ENCODE measurements around the gene FOXP1.

FOXP1 gene

DNA sequence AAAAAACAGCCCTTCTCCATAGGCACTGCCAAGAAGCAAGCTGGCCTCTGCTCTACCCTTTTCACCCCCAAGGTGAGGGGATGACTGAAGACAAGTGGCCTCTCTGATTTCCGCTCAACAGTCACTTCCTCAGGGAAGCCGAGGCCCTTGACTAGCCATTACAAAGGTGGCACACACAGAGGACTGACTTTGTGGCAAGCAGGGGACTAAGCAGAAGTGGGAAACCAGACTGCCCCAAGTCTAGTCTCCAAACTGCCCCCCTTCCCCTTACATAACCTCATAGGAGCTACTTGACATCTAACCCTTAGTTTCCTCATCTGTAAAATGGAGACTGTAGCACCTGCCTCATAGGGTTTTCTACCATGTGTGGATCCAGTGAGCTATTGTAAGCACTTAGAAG, 118.9 kb downstream of the FOXP1 start:
- Histone ChIP-seq H3K4me1 (ENCODE audit: control insufficient read depth, insufficient read depth, low read length, unreplicated experiment) (peaks cover 13% of the 10 kb centered on the region), H3K27ac (ENCODE audit: low read depth, low read length) (no peak overlapping the region), H2AFZ (ENCODE audit: low read length, unreplicated experiment) (no peak overlapping the region), H3K27me3 (ENCODE audit: insufficient read depth, low read length) (no peaks in the 10 kb centered on the region), H3K36me3 (ENCODE audit: insufficient read depth, low read length) (no peaks in the 10 kb centered on the region), H3K79me2 (ENCODE audit: control insufficient read depth, insufficient read depth, low read length, unreplicated experiment) (no peaks in the 10 kb centered on the region), H3K4me3 (ENCODE audit: low read depth, low read length) (no peak overlapping the region)

DNA sequence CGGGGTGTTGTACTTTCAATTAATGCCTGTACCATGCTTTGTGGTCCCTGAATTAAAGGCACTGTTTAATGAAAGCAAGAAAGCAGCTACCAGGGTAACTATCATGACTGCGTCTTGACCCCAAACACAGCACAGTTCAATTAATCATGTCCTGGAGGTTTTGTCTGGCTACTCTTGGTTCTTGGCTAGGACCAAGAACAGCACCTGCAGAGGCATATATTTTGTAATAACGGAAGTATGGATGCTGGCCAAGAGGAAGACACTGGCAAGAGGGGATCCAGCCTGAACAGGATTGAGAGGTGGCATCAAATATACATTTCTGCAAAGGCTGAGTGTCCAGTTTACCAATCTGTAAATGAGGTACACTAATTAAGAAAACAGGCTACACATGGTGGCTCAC, 119.9 kb downstream of the FOXP1 start:
- Histone ChIP-seq H3K79me2 (ENCODE audit: control insufficient read depth, insufficient read depth, low read length, unreplicated experiment) (no peaks in the 10 kb centered on the region), H3K36me3 (ENCODE audit: insufficient read depth, low read length) (no peaks in the 10 kb centered on the region), H3K4me3 (ENCODE audit: low read depth, low read length) (no peak overlapping the region), H2AFZ (ENCODE audit: low read length, unreplicated experiment) (no peak overlapping the region), H3K27ac (ENCODE audit: low read depth, low read length) (no peak overlapping the region), H3K4me1 (ENCODE audit: control insufficient read depth, insufficient read depth, low read length, unreplicated experiment) (peaks cover 9% of the 10 kb centered on the region), H3K27me3 (ENCODE audit: insufficient read depth, low read length) (no peaks in the 10 kb centered on the region)

DNA sequence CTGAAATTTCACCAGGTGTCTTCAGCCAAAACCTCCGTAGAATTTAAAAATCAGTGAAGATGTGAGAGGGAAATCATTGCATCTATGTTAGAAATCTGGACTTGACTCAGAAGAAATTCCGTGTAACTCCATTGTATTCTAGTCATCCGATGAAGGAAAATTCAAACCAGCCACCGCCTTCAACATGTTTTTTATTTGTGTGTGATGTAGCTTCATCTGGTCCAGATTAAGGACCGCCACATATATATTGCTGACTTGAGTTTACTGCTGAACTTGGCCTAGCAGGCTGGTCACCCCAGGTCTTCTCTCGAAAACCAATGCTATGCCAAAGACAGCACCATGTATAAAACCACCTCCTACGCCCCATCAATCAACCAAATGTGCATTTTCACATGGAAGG, 120.9 kb downstream of the FOXP1 start:
- Histone ChIP-seq H2AFZ (ENCODE audit: low read length, unreplicated experiment) (no peak overlapping the region), H3K27ac (ENCODE audit: low read depth, low read length) (no peak overlapping the region), H3K4me3 (ENCODE audit: low read depth, low read length) (no peak overlapping the region), H3K79me2 (ENCODE audit: control insufficient read depth, insufficient read depth, low read length, unreplicated experiment) (no peaks in the 10 kb centered on the region), H3K4me1 (ENCODE audit: control insufficient read depth, insufficient read depth, low read length, unreplicated experiment) (peaks cover 9% of the 10 kb centered on the region), H3K27me3 (ENCODE audit: insufficient read depth, low read length) (no peaks in the 10 kb centered on the region), H3K36me3 (ENCODE audit: insufficient read depth, low read length) (no peaks in the 10 kb centered on the region)

DNA sequence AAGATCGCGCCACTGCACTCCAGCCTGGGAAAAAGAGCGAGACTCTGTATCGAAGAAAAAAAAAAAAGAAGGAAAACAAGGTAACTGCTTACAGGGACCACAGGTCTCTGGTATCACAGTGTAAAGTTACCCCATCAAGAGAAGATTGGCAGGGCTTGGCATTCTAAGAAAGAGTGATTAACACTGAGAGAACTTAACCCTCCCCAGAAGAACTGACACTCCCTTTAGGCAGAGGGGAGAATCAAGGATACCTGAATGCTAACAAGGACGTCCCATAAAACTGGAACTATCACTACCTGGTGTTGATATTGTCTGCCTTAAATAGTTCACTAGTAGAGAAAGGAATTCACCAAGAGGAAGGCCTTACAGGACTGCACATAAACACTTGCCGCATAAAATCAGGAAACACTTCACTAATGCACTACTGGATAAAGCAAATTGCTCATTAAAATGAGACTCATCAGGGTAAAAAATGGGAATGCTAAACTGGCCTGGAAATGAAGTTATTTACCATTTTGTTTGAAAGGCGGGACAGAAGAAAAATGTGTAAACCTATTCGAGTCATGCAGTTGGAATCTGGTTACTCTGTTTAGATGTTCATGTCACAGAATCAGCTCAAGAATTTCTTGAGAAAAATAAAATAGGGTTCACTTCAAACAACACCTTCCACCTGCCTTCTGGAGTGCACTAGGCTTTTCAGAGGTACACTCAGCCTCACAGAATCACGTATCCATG, 121.6 kb downstream of the FOXP1 start:
- Histone ChIP-seq H3K27me3 (ENCODE audit: insufficient read depth, low read length) (no peaks in the 10 kb centered on the region), H3K4me3 (ENCODE audit: low read depth, low read length) (no peak overlapping the region), H3K4me1 (ENCODE audit: control insufficient read depth, insufficient read depth, low read length, unreplicated experiment) (peaks cover 12% of the 10 kb centered on the region), H2AFZ (ENCODE audit: low read length, unreplicated experiment) (peak overlapping the region; percentile 18), H3K79me2 (ENCODE audit: control insufficient read depth, insufficient read depth, low read length, unreplicated experiment) (peaks cover under 1% of the 10 kb centered on the region), H3K27ac (ENCODE audit: low read depth, low read length) (no peak overlapping the region), H3K36me3 (ENCODE audit: insufficient read depth, low read length) (no peaks in the 10 kb centered on the region)

DNA sequence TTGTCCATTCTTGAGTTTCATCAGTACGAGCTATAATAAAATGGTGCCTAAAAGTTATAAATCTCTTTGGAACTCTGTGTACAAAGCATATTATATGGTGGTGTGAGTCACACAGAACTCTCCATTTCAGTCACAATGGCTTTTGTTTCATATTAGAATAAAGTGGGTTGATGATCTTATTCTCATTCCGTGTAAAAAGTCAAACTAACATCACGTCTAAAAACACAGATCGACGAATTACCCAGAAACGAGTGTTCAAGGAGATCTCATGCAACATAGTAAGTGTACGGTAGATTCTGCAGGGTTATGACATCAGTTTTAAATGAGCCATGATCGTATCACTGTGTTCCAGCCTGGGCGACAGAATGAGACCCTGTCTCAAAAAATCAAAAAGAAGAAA, 122.4 kb downstream of the FOXP1 start:
- H3K27me3 ChIP-seq (ENCODE audit: insufficient read depth, low read length): no peaks in the 10 kb centered on the region
- no peaks in the 10 kb centered on the region for H3K36me3 ChIP-seq (ENCODE audit: insufficient read depth, low read length)
- no peak overlapping the region for H3K4me3 ChIP-seq (ENCODE audit: low read depth, low read length)
- H3K79me2 ChIP-seq (ENCODE audit: control insufficient read depth, insufficient read depth, low read length, unreplicated experiment): peaks cover 6% of the 10 kb centered on the region
- no peak overlapping the region for H3K27ac ChIP-seq (ENCODE audit: low read depth, low read length)
- H3K4me1 ChIP-seq (ENCODE audit: control insufficient read depth, insufficient read depth, low read length, unreplicated experiment): peaks cover 20% of the 10 kb centered on the region
- no peak overlapping the region for H2AFZ ChIP-seq (ENCODE audit: low read length, unreplicated experiment)

DNA sequence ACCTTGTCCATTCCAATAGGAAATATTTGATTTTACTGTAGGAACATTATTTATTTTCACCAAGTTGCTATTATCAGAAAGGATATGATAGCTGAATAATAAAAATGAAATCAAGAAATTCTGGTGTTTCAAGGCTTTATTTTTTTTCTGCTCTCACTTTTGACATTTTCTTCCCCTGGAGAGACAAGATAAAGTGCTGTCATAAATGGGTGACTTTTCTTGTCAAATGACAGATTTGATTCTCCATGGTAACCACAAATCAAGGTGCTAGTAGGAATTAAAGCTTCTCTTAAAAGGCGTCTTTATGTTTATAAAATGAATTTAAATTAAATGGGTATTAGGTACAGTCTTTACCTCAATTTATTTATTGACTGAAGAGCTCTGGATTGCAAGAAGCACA, 124.6 kb downstream of the FOXP1 start:
- peaks cover 6% of the 10 kb centered on the region for H3K79me2 ChIP-seq (ENCODE audit: control insufficient read depth, insufficient read depth, low read length, unreplicated experiment)
- peaks cover 22% of the 10 kb centered on the region for H3K4me1 ChIP-seq (ENCODE audit: control insufficient read depth, insufficient read depth, low read length, unreplicated experiment)
- no peak overlapping the region for H3K27ac ChIP-seq (ENCODE audit: low read depth, low read length)
- no peaks in the 10 kb centered on the region for H3K36me3 ChIP-seq (ENCODE audit: insufficient read depth, low read length)
- H2AFZ ChIP-seq (ENCODE audit: low read length, unreplicated experiment): no peak overlapping the region
- no peak overlapping the region for H3K4me3 ChIP-seq (ENCODE audit: low read depth, low read length)
- no peaks in the 10 kb centered on the region for H3K27me3 ChIP-seq (ENCODE audit: insufficient read depth, low read length)

DNA sequence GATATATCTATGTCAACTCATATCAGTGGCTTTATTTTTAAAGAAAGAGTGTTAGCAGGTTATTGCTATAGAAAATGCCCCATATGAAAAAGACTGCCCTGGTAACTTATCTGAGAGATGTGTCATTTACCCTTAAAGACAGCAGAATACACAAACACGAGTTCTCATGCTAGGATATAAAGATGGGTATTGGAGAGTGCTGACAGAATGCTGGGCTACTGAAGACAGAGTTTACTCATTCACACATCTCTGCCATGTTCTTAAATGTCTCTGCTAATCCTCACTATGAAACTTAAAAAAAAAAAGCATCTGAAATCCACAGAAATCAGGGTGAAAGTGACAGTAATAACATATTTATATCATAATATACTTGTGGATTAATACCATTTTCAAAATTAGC, 126.7 kb downstream of the FOXP1 start:
- no peaks in the 10 kb centered on the region for H3K27me3 ChIP-seq (ENCODE audit: insufficient read depth, low read length)
- peaks cover 17% of the 10 kb centered on the region for H3K4me1 ChIP-seq (ENCODE audit: control insufficient read depth, insufficient read depth, low read length, unreplicated experiment)
- peaks cover 6% of the 10 kb centered on the region for H3K79me2 ChIP-seq (ENCODE audit: control insufficient read depth, insufficient read depth, low read length, unreplicated experiment)
- H2AFZ ChIP-seq (ENCODE audit: low read length, unreplicated experiment): peak overlapping the region; percentile 9
- H3K4me3 ChIP-seq (ENCODE audit: low read depth, low read length): peak overlapping the region; percentile 54
- H3K27ac ChIP-seq (ENCODE audit: low read depth, low read length): no peak overlapping the region
- no peaks in the 10 kb centered on the region for H3K36me3 ChIP-seq (ENCODE audit: insufficient read depth, low read length)

DNA sequence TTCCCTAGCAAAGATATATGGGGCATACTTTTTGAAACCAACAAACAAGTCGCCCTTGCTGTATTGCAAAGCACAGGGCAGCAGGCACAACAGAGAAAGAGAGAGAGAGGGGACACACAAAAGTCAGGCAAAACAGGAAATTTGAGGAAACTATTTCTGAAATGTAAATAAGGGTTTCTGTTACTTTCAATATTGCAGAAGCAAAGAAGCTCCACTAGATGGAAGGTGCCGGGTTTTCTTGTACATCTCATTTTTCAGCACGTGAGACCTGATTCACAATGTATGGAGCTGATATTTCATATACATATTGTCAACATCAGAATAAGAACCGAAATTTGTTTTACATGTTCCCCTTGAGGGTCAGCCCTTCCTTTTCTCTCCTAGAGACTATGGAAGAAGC, 127.4 kb downstream of the FOXP1 start:
- Histone ChIP-seq H3K79me2 (ENCODE audit: control insufficient read depth, insufficient read depth, low read length, unreplicated experiment) (peaks cover 6% of the 10 kb centered on the region), H3K27me3 (ENCODE audit: insufficient read depth, low read length) (no peaks in the 10 kb centered on the region), H3K4me3 (ENCODE audit: low read depth, low read length) (peak overlapping the region; percentile 54), H3K27ac (ENCODE audit: low read depth, low read length) (no peak overlapping the region), H3K36me3 (ENCODE audit: insufficient read depth, low read length) (no peaks in the 10 kb centered on the region), H2AFZ (ENCODE audit: low read length, unreplicated experiment) (peak overlapping the region; percentile 9), H3K4me1 (ENCODE audit: control insufficient read depth, insufficient read depth, low read length, unreplicated experiment) (peaks cover 13% of the 10 kb centered on the region)

DNA sequence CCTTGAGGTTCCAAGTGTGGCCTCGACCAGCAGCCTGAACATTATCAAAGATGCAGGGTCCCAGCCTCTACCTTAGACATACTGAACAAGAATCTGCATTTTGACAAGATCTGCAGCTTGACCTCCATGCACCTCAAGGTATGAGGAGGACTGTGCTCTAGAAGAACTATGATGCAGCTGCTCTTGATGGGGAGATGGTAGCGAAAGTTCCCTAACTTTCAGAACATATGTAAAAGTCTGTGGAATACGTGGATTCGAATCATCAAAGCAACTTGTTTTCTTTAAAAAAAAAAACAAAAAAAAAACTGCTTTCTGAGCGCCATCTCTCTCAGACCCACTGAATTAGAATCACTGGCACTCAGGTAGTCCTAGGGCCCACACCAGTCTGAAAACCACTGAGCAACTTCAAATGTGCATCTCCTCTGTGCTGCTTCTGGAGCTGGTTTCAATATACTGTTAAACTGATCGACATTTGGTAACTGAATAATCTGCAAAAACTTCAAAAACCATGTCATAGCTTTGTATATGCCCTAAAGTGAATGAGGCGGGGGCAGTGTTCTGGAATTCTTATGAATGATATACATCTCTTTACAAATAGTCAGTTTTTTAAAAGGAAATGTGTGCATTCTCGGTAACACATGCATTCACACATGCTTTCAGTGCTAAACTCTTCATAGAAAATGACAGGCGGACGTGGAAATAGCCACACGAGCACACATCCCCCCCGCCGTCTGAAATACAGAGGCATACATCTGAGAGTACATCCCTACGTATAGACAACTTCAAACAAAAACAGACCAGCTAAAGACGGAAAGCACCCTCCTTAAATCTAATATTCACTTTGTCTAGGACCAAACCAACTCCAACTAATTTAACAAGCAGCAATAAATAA, 128.8 kb downstream of the FOXP1 start:
- no peak overlapping the region for H3K4me3 ChIP-seq (ENCODE audit: low read depth, low read length)
- H2AFZ ChIP-seq (ENCODE audit: low read length, unreplicated experiment): no peak overlapping the region
- no peak overlapping the region for H3K27ac ChIP-seq (ENCODE audit: low read depth, low read length)
- H3K27me3 ChIP-seq (ENCODE audit: insufficient read depth, low read length): no peaks in the 10 kb centered on the region
- H3K36me3 ChIP-seq (ENCODE audit: insufficient read depth, low read length): no peaks in the 10 kb centered on the region
- H3K4me1 ChIP-seq (ENCODE audit: control insufficient read depth, insufficient read depth, low read length, unreplicated experiment): peaks cover 13% of the 10 kb centered on the region
- H3K79me2 ChIP-seq (ENCODE audit: control insufficient read depth, insufficient read depth, low read length, unreplicated experiment): peaks cover 6% of the 10 kb centered on the region

DNA sequence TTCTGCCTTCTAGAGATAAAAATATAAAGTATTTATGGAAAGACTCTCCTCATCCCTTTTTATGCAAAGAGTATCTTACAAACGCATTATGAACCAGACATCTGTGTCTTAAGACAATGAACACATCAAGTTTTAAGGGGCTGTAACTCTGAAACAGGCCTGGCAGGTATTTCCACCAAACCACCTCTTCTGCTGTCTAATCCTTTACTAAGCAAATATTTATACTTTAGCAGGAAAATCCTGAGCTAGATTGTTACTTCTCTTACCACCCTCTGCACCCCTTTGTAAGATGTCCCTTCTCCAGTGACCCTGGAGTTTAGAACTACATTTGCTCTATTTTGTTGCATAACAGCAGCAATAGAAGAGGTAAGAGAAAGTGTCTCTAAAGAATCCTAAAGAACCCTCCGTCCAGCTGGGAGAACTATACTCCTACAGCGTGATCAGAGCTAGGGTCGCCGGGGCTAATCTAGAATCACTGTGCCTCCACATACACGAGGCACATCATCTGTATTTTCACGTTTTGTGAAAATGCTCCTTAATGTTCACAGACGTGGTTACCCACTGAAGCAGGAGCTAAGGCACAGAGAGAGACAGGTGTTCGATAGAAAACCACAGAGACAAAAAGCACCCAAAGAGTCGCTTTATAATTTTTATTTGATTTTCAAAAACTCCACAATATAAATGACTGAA, 129.6 kb downstream of the FOXP1 start:
- Histone ChIP-seq H3K36me3 (ENCODE audit: insufficient read depth, low read length) (no peaks in the 10 kb centered on the region), H3K4me3 (ENCODE audit: low read depth, low read length) (no peak overlapping the region), H3K27me3 (ENCODE audit: insufficient read depth, low read length) (no peaks in the 10 kb centered on the region), H3K79me2 (ENCODE audit: control insufficient read depth, insufficient read depth, low read length, unreplicated experiment) (peaks cover 6% of the 10 kb centered on the region), H3K27ac (ENCODE audit: low read depth, low read length) (no peak overlapping the region), H3K4me1 (ENCODE audit: control insufficient read depth, insufficient read depth, low read length, unreplicated experiment) (peaks cover 13% of the 10 kb centered on the region), H2AFZ (ENCODE audit: low read length, unreplicated experiment) (no peak overlapping the region)
